ENCODE measurements around the gene TBX4. TPM values are rescaled to one million over a fixed set of nuclear protein-coding genes. Genes with fewer than 3 reads are reported as not detected.

Gene TBX4
- total and polyA plus RNA-seq, 2 of the 13 experiments (the other 11 are each of a cell fraction or from before 2014, with no cell fraction given): 0.11 to 1.1 TPM

GRCh38 chr17:61486135-61487120 lies 34.2 kb downstream of the TBX4 start (continued):
- TF ChIP-seq ZHX2 (IDR thresholded peaks at IDR 0.05; ENCODE audit: low read depth): no peak
- no peak for TF ChIP-seq ZHX2 (CRISPR knock-in tag; IDR thresholded peaks at IDR 0.05; ENCODE audit: borderline replicate concordance)
- TF ChIP-seq ZNF552 (CRISPR knock-in tag; IDR thresholded peaks at IDR 0.05; ENCODE audit: borderline replicate concordance): no peak
- TF ChIP-seq SRSF4 (IDR thresholded peaks at IDR 0.05; ENCODE audit: low read depth, low read length, poor library complexity, severe bottlenecking): no peak
- TF ChIP-seq ZNF274 (CRISPR knock-in tag; IDR thresholded peaks at IDR 0.05): no peak
- TF ChIP-seq TCF7L2 (IDR thresholded peaks at IDR 0.05; ENCODE audit: low read depth, low read length): no peak
- TF ChIP-seq ZNF687 (CRISPR knock-in tag; IDR thresholded peaks at IDR 0.05): peak; percentile 39; the same call in 1 of the 2 replicates
- no peak for TF ChIP-seq MTF1 (CRISPR knock-in tag; IDR thresholded peaks at IDR 0.05)
- TF ChIP-seq ZSCAN31 (CRISPR knock-in tag; IDR thresholded peaks at IDR 0.05; ENCODE audit: low read depth): no peak
- no peak for TF ChIP-seq THAP7 (CRISPR knock-in tag; IDR thresholded peaks at IDR 0.05)
- TF ChIP-seq KMT2B (CRISPR knock-in tag; IDR thresholded peaks at IDR 0.05): no peak
- TF ChIP-seq ZNF225 (CRISPR knock-in tag; IDR thresholded peaks at IDR 0.05): no peak

All from HepG2 (cell line).